ENCODE measurements around the gene TXNL4B.

DNA sequence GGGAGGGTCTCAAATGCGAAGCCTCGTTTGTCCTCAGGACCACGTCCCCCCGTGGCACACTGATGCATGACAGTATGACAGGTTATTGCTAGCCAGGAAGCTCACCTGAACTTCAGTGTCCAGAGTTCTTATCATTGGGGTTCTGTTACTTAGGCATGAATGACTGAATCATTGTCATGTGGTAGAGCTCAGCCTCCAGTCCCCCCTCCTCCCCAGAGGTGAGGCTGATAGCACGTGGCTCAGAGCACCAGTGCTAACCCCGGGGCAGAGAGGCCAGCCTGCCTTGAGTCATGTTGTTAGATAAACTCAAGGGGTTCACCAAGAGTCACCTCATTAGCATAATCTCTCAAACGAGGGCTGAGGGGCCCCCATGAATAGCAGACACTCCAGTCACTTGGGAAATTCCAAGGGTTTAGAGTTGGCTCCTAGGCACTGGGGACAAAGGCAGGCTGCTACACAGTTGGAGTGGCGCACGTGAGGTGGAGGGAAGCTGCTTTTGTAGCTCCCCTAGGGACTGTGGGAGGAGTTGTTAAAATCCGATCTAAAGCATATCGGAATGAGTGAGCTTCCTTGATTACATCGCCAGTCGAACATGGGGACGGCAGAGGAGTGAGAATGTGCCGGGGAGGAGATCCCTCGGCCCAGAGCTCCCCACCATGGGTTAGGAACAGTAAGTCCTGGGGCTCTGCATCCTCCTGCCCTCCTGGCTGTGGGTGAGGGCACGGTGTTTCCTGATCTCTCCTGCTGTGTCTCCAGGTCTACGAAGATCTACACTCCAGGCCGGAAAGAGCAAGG lies 18.4 kb upstream of the TXNL4B start:
- TF ChIP-seq, protein P1, sequence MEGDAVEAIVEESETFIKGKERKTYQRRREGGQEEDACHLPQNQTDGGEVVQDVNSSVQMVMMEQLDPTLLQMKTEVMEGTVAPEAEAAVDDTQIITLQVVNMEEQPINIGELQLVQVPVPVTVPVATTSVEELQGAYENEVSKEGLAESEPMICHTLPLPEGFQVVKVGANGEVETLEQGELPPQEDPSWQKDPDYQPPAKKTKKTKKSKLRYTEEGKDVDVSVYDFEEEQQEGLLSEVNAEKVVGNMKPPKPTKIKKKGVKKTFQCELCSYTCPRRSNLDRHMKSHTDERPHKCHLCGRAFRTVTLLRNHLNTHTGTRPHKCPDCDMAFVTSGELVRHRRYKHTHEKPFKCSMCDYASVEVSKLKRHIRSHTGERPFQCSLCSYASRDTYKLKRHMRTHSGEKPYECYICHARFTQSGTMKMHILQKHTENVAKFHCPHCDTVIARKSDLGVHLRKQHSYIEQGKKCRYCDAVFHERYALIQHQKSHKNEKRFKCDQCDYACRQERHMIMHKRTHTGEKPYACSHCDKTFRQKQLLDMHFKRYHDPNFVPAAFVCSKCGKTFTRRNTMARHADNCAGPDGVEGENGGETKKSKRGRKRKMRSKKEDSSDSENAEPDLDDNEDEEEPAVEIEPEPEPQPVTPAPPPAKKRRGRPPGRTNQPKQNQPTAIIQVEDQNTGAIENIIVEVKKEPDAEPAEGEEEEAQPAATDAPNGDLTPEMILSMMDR (IDR thresholded peaks at IDR 0.05) = no peak
- no peak for TF ChIP-seq POLR2A (IDR thresholded peaks at IDR 0.05)

Measured in testis (tissue), 2 donors.